Measurements from ENCODE around the gene PTGIS. TPM values are rescaled to one million over a fixed set of nuclear protein-coding genes. Genes with fewer than 3 reads are reported as not detected.
"Not testable (repeated sequence)": the region's sequence is repeated elsewhere in the genome, so short reads cannot be mapped to it uniquely, and the experiment has no call there.

Gene PTGIS
- total and polyA plus RNA-seq, 7 donors, result 2.7 to 26.5 (median 8.0) TPM

DNA sequence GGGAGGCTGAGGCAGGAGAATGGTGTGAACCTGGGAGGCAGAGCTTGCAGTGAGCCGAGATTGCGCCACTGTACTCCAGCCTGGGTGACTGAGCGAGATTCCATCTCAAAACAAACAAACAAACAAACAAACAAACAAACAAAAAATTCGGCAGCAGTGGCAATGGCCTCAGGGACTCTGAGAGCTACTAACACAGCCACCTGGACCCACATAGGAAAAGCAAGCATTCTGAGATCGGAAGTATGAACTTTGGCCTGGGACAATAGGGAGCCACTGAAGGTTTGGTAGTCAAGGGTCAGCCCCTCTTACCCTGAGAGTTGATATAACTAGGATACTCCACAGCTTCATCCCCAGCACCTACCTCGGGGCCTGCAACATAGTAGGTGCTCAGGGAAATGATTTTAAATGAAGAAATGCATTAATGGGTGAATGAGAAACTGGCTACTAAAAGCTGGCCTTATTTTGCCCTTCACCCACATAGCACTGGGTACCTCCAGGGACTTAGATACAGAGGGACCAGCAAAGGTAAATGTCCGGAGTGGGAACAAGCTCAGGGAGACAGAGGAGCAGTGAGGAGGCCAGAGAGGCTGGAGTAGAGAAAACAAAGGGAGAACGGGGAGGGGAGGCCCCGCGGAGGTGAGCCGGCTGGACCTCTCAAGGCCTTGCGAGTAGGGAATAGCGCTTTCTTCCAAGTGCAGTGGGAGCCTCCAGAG is 46.6 kb upstream of the PTGIS start:
- 78 to 88% (median 84%) methylated on average over 10 to 13 of the region's 13 CpGs for WGBS, 3 donors
- H3K27ac ChIP-seq, result peak overlapping the region; percentile 32
- peaks cover 16% of the 10 kb centered on the region for H3K4me1 ChIP-seq
- no peak for ATAC-seq
- TF ChIP-seq, protein P1, sequence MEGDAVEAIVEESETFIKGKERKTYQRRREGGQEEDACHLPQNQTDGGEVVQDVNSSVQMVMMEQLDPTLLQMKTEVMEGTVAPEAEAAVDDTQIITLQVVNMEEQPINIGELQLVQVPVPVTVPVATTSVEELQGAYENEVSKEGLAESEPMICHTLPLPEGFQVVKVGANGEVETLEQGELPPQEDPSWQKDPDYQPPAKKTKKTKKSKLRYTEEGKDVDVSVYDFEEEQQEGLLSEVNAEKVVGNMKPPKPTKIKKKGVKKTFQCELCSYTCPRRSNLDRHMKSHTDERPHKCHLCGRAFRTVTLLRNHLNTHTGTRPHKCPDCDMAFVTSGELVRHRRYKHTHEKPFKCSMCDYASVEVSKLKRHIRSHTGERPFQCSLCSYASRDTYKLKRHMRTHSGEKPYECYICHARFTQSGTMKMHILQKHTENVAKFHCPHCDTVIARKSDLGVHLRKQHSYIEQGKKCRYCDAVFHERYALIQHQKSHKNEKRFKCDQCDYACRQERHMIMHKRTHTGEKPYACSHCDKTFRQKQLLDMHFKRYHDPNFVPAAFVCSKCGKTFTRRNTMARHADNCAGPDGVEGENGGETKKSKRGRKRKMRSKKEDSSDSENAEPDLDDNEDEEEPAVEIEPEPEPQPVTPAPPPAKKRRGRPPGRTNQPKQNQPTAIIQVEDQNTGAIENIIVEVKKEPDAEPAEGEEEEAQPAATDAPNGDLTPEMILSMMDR (IDR thresholded peaks at IDR 0.05), result no peak
- DNase-seq, result peak; percentile 0 to 29
- H3K4me3 ChIP-seq, result no peak overlapping the region
- H3K27me3 ChIP-seq (ENCODE audit: insufficient read depth in 3 of 3, low read length in 2 of 3), result no peaks in the 10 kb centered on the region
- H3K36me3 ChIP-seq (ENCODE audit: insufficient read depth in 1 of 2, low read depth in 1 of 2), result no peaks in the 10 kb centered on the region
- intact Hi-C loops (cut with DNase I), result loop anchor here (5.0 kb wide), 4 partner anchors 158 to 273 kb away; no protein-coding TSS in a partner anchor
- H3K9me3 ChIP-seq, result no peaks in the 10 kb centered on the region

DNA sequence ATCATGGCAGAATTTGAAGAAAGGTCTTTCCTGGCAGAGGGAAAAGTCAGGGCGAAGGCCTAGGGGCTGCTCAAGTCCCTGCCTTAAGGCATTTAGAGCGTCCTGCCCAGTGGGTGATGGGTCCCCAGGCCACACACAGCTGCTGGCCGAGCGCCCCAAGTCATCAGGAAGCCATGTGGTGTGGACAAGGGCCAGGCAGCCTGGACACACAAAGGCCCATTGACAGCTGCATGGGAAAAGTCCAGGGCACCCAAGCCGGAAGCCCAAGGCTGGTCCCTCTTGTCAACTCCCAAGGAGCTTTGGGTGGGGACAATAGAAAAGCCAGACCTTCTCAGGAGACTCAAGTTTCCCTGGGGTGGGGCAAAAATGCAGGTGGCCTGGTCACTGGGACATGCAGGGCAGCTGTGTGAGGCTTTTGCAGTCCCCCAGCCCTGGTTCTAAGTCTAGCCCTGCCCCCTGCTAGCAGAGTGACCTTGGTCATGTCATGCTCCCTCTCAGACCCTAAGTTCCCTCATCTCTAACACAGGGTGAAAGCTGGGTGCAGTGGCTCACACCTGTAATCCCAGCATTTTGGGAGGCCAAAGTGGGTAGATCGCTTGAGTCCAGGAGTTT is 44.3 kb upstream of the PTGIS start:
- DNase-seq, result peak; percentile 70
- TF ChIP-seq, protein P1 (IDR thresholded peaks at IDR 0.05), result no peak
- Histone ChIP-seq H3K27me3 (ENCODE audit: insufficient read depth in 3 of 3, low read length in 2 of 3) (peaks cover 0 to 4% (median 0%) of the 10 kb centered on the region in 3 donors), H3K9me3 (no peaks in the 10 kb centered on the region), H3K36me3 (ENCODE audit: insufficient read depth in 1 of 2, low read depth in 1 of 2) (no peaks in the 10 kb centered on the region), H3K4me3 (no peak overlapping the region), H3K4me1 (peaks cover 19% of the 10 kb centered on the region), H3K27ac (peak overlapping the region; percentile 63)
- WGBS, 3 donors, result 39 to 54% (median 52%) methylated on average over 6 of the region's 6 CpGs
- intact Hi-C loops (cut with DNase I), result loop anchor here (2.0 to 5.0 kb wide), 4 partner anchors 215 to 317 kb away; no protein-coding TSS in a partner anchor
- peak; percentile 22 to 58 (median 36) for ATAC-seq

DNA sequence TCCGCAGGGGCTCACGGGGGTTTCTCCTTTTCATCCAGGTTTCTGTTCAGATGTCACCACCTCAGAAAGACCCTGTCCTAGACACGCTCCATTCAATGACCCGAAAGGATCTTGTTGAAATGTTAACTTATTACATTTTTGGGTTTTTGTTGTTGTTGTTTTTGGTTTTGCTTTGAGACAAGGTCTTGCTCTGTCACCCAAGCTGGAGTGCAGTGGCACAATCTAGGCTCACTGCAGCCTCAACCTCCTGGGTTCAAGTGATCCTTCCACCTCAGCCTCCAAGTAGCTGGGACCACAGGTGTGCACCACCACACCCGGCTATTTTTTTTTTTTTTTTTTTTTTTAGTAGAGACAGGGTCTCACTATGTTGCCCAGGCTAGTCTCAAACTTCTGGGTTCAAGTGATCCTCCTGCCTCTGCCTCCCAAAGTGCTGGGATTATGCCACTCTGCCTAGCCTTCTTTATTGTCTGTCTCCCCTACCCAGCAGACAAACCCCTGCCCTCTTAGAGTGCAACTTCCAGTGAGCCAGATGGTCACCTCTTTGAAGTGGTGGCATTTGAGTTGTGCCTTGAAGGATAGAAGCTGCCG is 43.7 kb upstream of the PTGIS start:
- peak overlapping the region; percentile 46 for H3K4me3 ChIP-seq
- H3K36me3 ChIP-seq (ENCODE audit: insufficient read depth in 1 of 2, low read depth in 1 of 2); H3K27me3 ChIP-seq (ENCODE audit: insufficient read depth in 3 of 3, low read length in 2 of 3); ATAC-seq; H3K9me3 ChIP-seq: not testable (repeated sequence)
- peak overlapping the region; percentile 63 for H3K27ac ChIP-seq
- peaks cover 19% of the 10 kb centered on the region for H3K4me1 ChIP-seq
- DNase-seq, result peak; percentile 1 to 9
- intact Hi-C loops (cut with DNase I), result loop anchor here (2.0 to 5.0 kb wide), 6 partner anchors 216 to 317 kb away; no protein-coding TSS in a partner anchor
- 59 to 62% (median 61%) methylated on average over 5 to 6 of the region's 6 CpGs for WGBS, 3 donors

DNA sequence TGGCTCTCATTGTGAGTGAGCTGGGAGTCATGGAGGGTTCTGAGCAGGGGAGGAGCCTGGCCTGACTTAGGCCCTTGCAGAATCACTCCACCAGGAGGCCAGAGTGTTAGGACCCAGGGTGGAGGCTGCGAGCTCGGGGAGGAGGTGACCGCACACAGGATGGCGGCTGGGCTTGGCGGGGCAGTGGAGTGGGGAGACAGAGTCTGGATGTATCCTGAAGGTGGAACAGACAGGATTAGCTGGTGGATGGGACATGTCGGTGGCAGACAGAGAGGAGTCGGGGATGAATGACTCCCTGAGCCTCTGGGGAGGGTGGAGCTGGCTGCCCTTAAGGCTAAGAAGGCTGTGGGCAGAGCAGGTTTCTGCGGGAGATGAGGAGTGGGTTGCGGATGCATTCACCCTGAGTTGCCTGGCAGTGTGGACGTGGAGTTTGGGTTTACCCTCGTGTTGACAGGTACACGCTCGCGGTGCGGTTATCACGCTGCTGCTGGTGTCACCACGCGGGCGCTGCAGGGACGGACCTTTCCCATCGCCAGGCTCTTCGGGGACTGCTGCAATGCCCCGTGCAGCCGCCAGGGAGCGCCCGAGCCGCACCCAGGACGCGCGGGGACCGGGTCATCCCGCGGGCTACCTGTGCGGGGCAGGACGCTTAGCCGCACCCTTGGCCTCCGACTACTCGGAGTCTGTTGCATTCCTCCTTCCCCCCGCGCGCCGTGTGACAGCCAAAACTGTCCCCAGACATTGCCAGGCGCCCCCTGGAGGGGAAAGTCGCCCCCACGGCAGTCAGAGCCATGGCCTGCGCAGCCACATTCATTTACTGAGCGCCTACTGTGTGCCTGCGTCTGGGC is 43.0 kb upstream of the PTGIS start:
- peak; percentile 69 to 81 (median 76) for ATAC-seq
- peak; percentile 80 to 89 for DNase-seq
- Histone ChIP-seq H3K36me3 (ENCODE audit: insufficient read depth in 1 of 2, low read depth in 1 of 2) (no peaks in the 10 kb centered on the region), H3K27me3 (ENCODE audit: insufficient read depth in 3 of 3, low read length in 2 of 3) (peaks cover 0 to 4% (median 0%) of the 10 kb centered on the region in 3 donors), H3K4me3 (peak overlapping the region; percentile 46), H3K9me3 (no peaks in the 10 kb centered on the region), H3K4me1 (peaks cover 16% of the 10 kb centered on the region), H3K27ac (peak overlapping the region; percentile 63)
- TF ChIP-seq, protein P1 (IDR thresholded peaks at IDR 0.05), result peak; percentile 100
- 16 to 41% (median 16%) methylated on average over 21 to 48 of the region's 48 CpGs for WGBS, 3 donors
- intact Hi-C loops (cut with DNase I), result loop anchor here (2.0 to 5.0 kb wide), 5 partner anchors 216 to 278 kb away; no protein-coding TSS in a partner anchor

All from psoas muscle (tissue), 8 donors.